ENCODE measurements around the gene NDE1.

DNA sequence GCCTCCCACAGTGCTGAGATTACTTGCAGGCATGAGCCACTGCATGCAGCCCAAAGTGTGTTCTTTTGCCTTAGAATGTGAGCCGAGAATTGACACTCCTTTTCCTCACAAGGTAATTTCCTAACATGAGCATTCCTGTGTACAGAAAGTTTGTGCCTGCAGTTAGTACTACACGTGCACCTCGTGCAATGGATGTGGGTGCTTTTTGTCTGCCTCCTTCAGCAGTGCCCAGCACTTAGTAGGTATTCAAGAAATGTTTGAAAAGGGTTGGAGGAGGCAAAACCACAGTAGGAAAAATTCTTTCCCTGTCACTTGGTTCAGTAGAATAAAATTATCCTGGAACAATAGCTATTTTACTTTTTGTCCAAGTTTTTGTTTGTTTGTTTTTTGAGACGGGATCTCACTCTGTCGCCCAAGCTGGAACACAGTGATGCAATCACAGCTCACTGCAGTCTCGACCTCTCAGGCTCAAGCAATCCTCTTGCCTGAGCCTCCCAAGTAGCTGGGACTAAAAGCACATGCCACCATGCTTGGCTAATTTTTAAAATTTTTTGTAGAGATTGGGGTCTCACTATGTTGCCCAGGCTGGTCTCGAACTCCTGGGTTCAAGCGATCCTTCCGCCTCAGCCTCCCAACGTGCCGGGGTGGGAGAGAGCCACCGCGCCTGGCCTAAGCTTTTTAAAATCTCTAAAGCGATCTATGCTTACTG is 2.4 kb downstream of the NDE1 start:
- TF ChIP-seq POLR2A (IDR thresholded peaks at IDR 0.05) (no peak), EP300 (IDR thresholded peaks at IDR 0.05) (no peak), POLR2AphosphoS5 (IDR thresholded peaks at IDR 0.05) (no peak)
- TF ChIP-seq, protein P1, sequence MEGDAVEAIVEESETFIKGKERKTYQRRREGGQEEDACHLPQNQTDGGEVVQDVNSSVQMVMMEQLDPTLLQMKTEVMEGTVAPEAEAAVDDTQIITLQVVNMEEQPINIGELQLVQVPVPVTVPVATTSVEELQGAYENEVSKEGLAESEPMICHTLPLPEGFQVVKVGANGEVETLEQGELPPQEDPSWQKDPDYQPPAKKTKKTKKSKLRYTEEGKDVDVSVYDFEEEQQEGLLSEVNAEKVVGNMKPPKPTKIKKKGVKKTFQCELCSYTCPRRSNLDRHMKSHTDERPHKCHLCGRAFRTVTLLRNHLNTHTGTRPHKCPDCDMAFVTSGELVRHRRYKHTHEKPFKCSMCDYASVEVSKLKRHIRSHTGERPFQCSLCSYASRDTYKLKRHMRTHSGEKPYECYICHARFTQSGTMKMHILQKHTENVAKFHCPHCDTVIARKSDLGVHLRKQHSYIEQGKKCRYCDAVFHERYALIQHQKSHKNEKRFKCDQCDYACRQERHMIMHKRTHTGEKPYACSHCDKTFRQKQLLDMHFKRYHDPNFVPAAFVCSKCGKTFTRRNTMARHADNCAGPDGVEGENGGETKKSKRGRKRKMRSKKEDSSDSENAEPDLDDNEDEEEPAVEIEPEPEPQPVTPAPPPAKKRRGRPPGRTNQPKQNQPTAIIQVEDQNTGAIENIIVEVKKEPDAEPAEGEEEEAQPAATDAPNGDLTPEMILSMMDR (IDR thresholded peaks at IDR 0.05) = no peak

Measured in stomach (tissue), 4 donors.